Endothelial cell of umbilical vein (primary cell): Measurements from ENCODE around the gene MBD3. TPM values are rescaled to one million over a fixed set of nuclear protein-coding genes. Genes with fewer than 3 reads are reported as not detected.

Experiments used
- BruUV-seq: library from RNA; stranded (reverse); fragments of 400-500 nt; replicated peaks from 2 replicates; lab custom pipeline; 2021; lab: Mats Ljungman, UMichigan
- CTCF ChIA-PET: fragments of 300-600, 350-600 bp; sonication (Branson Sonifier 250); formaldehyde crosslinking; loops from one replicate; lab custom pipeline; 2021; ENCODE audit warnings: antibody characterized with exemption, inconsistent platforms; lab: Charles Lee
- POLR2A ChIA-PET: fragments of 300-600, 350-600 bp; sonication (Branson Sonifier 250); formaldehyde crosslinking; loops from one replicate; lab custom pipeline; 2021; ENCODE audit warnings: antibody characterized with exemption, inconsistent platforms; lab: Charles Lee
- DNase-seq: peaks from one replicate; pipeline ENCODE4 v3.0.0-alpha.2; 2011; ENCODE audit warnings: low read depth, low spot score
- FAIRE-seq: peaks from 2 replicates; lab custom pipeline; 2011; peaks lifted over from hg19 to GRCh38; lab: Jason Lieb, UNC
- H2AFZ ChIP-seq: 2 replicates; pipeline ENCODE4 v1.6.0; 2012; ENCODE audit warnings: low read depth, low read length, control low read depth, inconsistent platforms
- H3K27ac ChIP-seq: 2 replicates; pipeline ENCODE4 v1.5.1; 2011; ENCODE audit warnings: low read depth, mild to moderate bottlenecking, control low read depth, low read length, moderate library complexity; ENCODE audit not compliant: insufficient read depth
- H3K27me3 ChIP-seq, 2 experiments: 2 replicates each; pipeline versions ENCODE4 v1.6.0 to v1.6.1; 2011; ENCODE audit warnings: low read length in 2 of 2, mixed read lengths in 1 of 2; ENCODE audit not compliant: control insufficient read depth in 2 of 2, insufficient read depth in 2 of 2
- H3K36me3 ChIP-seq, 2 experiments: 2 replicates in 1 of 2; 3 replicates in 1 of 2; pipeline ENCODE4 v1.5.1; 2011; ENCODE audit warnings: low read length in 2 of 2, mild to moderate bottlenecking in 1 of 2, moderate library complexity in 1 of 2; ENCODE audit not compliant: control insufficient read depth in 2 of 2, insufficient read depth in 2 of 2; ENCODE audit errors: extremely low read depth in 1 of 2
- H3K4me1 ChIP-seq: 3 replicates; pipeline ENCODE4 v1.5.1; 2011; ENCODE audit warnings: mild to moderate bottlenecking, low read length; ENCODE audit not compliant: control insufficient read depth, insufficient read depth; ENCODE audit errors: extremely low read depth
- H3K4me2 ChIP-seq: 2 replicates; pipeline ENCODE4 v1.6.1; 2011; ENCODE audit warnings: low read length, control low read depth, mixed read lengths; ENCODE audit not compliant: insufficient read depth
- H3K4me3 ChIP-seq, 3 experiments: fragments of 200-600 bp in 1 of 3; sonication (generic), shearing (Covaris generic) in 1 of 3; replicated peaks in 1 of 3; 2 replicates each; pipeline ENCODE4 v1.5.1; 2011 to 2016; ENCODE audit warnings: control low read depth in 3 of 3, low read length in 3 of 3, mild to moderate bottlenecking in 2 of 3, inconsistent platforms in 1 of 3, low read depth in 1 of 3, moderate library complexity in 1 of 3; ENCODE audit not compliant: insufficient read depth in 1 of 3
- H3K79me2 ChIP-seq: 2 replicates; pipeline ENCODE4 v1.6.0; 2012; ENCODE audit warnings: low read length, inconsistent platforms; ENCODE audit not compliant: control insufficient read depth, insufficient read depth
- H3K9ac ChIP-seq: replicated peaks from 2 replicates; pipeline ENCODE3; 2011; ENCODE audit warnings: low read length, control low read depth; ENCODE audit not compliant: insufficient read depth; ENCODE audit errors: extremely low read depth
- H3K9me1 ChIP-seq: replicated peaks from 3 replicates; pipeline ENCODE4 v1.6.0; 2011; ENCODE audit warnings: mild to moderate bottlenecking, low read length; ENCODE audit not compliant: control insufficient read depth, insufficient read depth; ENCODE audit errors: extremely low read depth
- H3K9me3 ChIP-seq: replicated peaks from 2 replicates; pipeline ENCODE4 v1.5.1; 2012; ENCODE audit warnings: low read length, inconsistent platforms; ENCODE audit not compliant: control insufficient read depth, insufficient read depth
- H4K20me1 ChIP-seq: replicated peaks from 2 replicates; pipeline ENCODE3; 2011; ENCODE audit warnings: mild to moderate bottlenecking, low read length; ENCODE audit not compliant: control insufficient read depth, insufficient read depth; ENCODE audit errors: extremely low read depth
- FOS ChIP-seq: IDR thresholded peaks from 2 replicates; pipeline ENCODE4 v1.6.1; 2011; ENCODE audit warnings: mild to moderate bottlenecking, low read length, moderate library complexity, borderline replicate concordance; ENCODE audit not compliant: insufficient read depth
- MYC ChIP-seq: IDR thresholded peaks from one replicate; pipeline ENCODE4 v1.6.1; 2011; ENCODE audit warnings: mild to moderate bottlenecking, low read depth, low read length
- POLR2AphosphoS5 ChIP-seq: IDR thresholded peaks from 2 replicates; pipeline ENCODE4 v1.6.1; 2012; ENCODE audit warnings: low read depth, mild to moderate bottlenecking, control low read depth, low read length, moderate library complexity; ENCODE audit not compliant: insufficient read depth
- dilution Hi-C: fragments of 300-500 bp; cut with MboI; formaldehyde crosslinking; loops from one replicate; pipeline ENCODE4 v1.15.0; 2019; ENCODE audit warnings: low sequenced_read_pairs; ENCODE audit not compliant: extremely low pct_ligation_motif_present
- intact Hi-C: fragments of 100-400 bp; cut with micrococcal nuclease; formaldehyde crosslinking; loops from one replicate; pipeline ENCODE4 v1.10.0; 2022
- polyA plus RNA-seq, 4 experiments: library from polyadenylated mRNA; depleted of rRNA in 3 of 4; stranded (reverse) in 3 of 4; unstranded in 1 of 4; fragments of >200 nt; gene quantifications; 2 replicates each; pipeline versions ENCODE4 v1.2.1 to v1.2.3, GENCODE V29; 2011 to 2012; ENCODE audit warnings: missing spikeins in 1 of 4
- total RNA-seq: library from RNA; stranded (reverse); gene quantifications from 2 replicates; pipeline ENCODE4 v1.2.3, GENCODE V29; 2021

MBD3 gene
- total and polyA plus RNA-seq, 2 donors (not counting 3 experiments of a cell fraction or from before 2014, with no cell fraction given), result 96.8 to 120 TPM

DNA sequence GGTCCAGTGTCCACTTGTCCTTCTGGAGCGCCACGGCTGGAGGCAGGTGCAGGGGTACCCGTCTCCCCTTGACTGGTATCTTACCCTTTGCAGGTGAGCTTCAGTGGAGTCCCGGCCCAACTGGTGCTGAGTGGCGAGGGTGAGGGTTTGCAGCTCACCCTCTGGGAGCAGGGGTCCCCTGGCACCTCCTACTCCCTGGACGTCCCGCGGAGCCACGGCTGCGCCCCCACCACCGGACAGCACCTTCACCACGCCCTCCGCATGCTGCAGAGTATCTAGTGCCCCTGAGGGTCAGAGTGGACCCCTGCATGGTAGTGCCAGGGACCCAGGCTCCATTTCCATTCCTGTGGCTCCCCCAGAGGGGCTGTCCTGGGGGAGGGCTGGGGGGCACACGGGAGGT is 57.7 kb downstream of the MBD3 start:
- no peaks in the 10 kb centered on the region for H3K36me3 ChIP-seq
- no peaks in the 10 kb centered on the region for H3K9me3 ChIP-seq
- no peak for FAIRE-seq
- H4K20me1 ChIP-seq, result no peaks in the 10 kb centered on the region
- no peak overlapping the region for H3K27ac ChIP-seq
- dilution Hi-C loops (no loop called here), intact Hi-C loops (no loop called here)
- DNase-seq, result no peak
- H3K79me2 ChIP-seq, result no peaks in the 10 kb centered on the region
- H3K9me1 ChIP-seq, result no peaks in the 10 kb centered on the region
- no peak overlapping the region for H3K4me3 ChIP-seq
- ChIA-PET POLR2A (no interaction called here), CTCF (interaction anchor here (3.8 kb wide), 1 partner anchor 11 kb away, joined by 28 read pairs; no protein-coding TSS in a partner anchor)
- H3K9ac ChIP-seq, result no peak overlapping the region
- H3K4me1 ChIP-seq, result no peaks in the 10 kb centered on the region
- no peak overlapping the region for H3K4me2 ChIP-seq
- no TSS peak for BruUV-seq
- no peak overlapping the region for H2AFZ ChIP-seq
- no peak for TF ChIP-seq MYC
- no peak for TF ChIP-seq FOS
- TF ChIP-seq POLR2AphosphoS5, result no peak
- H3K27me3 ChIP-seq, result no peaks in the 10 kb centered on the region

DNA sequence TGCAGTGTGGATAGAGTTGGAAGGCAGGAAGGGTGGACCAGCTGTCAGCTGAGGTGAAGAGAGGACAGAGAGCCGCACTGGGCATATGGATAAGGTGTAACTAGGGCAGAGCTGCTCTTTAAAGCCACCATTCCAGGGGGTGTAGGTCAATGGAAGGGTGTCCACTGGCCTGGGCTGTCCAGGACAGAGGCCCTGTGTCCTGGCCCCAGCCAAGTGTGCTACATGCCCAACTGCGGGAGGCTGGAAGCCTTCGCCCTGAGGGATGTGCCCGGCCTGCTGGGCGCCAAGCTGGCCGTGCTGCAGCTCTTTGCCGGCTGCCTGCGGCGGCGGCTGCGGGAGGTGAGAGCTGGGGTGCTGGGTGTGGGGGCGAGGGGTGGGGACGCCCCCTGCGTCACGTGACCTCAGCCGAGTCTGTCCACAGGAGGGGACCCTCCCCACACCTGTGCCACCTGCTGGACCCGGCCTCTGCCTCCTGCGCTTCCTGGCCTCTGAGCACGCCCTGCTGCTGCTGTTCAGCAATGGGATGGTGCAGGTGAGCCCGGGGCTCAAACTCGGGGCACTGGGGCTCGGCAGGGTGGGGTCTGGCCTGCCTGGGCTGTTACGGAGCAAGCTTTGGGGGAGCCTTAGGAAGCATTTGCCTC is 59.0 kb downstream of the MBD3 start:
- ChIA-PET POLR2A (no interaction called here), CTCF (interaction anchor here (0.6 to 2.7 kb wide), 2 partner anchors 12 to 218 kb away, joined by 5 to 17 read pairs; no protein-coding TSS in a partner anchor)
- Histone ChIP-seq H3K27ac (no peak overlapping the region), H3K79me2 (no peaks in the 10 kb centered on the region), H2AFZ (no peak overlapping the region), H3K36me3 (no peaks in the 10 kb centered on the region), H3K9ac (no peak overlapping the region), H4K20me1 (no peaks in the 10 kb centered on the region), H3K9me3 (no peaks in the 10 kb centered on the region), H3K4me2 (no peak overlapping the region), H3K27me3 (no peaks in the 10 kb centered on the region), H3K9me1 (no peaks in the 10 kb centered on the region), H3K4me3 (no peak overlapping the region), H3K4me1 (no peaks in the 10 kb centered on the region)
- BruUV-seq, result no TSS peak
- dilution Hi-C loops (no loop called here), intact Hi-C loops (no loop called here)
- no peak for TF ChIP-seq MYC
- no peak for FAIRE-seq
- DNase-seq, result no peak
